HL-60 (cell line): ENCODE results near the gene MTCH1.
A peak's percentile ranks its signal among the peaks of the same experiment; 100 is the strongest.

Experiments
- DNase-seq, 2 experiments: peaks; one replicate each; pipeline ENCODE4 v3.0.0-alpha.2; 2010 to 2020; ENCODE audit warnings: low read depth in 1 of 2, low spot score in 1 of 2
- H3K27ac ChIP-seq: fragments of 250-450 bp; sonication (Bioruptor Pico); replicated peaks from 2 replicates; pipeline ENCODE4 v1.5.1; 2020; ENCODE audit warnings: mild to moderate bottlenecking, moderate library complexity
- H3K27me3 ChIP-seq: fragments of 250-450 bp; sonication (Bioruptor Pico); 2 replicates; pipeline ENCODE4 v1.5.1; 2021; ENCODE audit warnings: mild to moderate bottlenecking, moderate library complexity; ENCODE audit not compliant: insufficient read depth, poor library complexity, severe bottlenecking
- H3K4me3 ChIP-seq: replicated peaks from 2 replicates; pipeline ENCODE4 v1.5.1; 2011; ENCODE audit warnings: mild to moderate bottlenecking, control low read depth, low read length; ENCODE audit not compliant: insufficient read depth
- GABPA ChIP-seq: IDR thresholded peaks from 2 replicates; pipeline ENCODE4 v1.6.1; 2012; ENCODE audit warnings: low read depth
- POLR2AphosphoS5 ChIP-seq: IDR thresholded peaks from 2 replicates; pipeline ENCODE4 v1.6.1; 2012; ENCODE audit warnings: low read depth
- SPI1 ChIP-seq: IDR thresholded peaks from 2 replicates; pipeline ENCODE4 v1.6.1; 2012; ENCODE audit warnings: low read depth, mild to moderate bottlenecking, borderline replicate concordance
- TF ChIP-seq, protein P1 (sequence below): IDR thresholded peaks from one replicate; pipeline ENCODE4 v1.5.1; 2011; ENCODE audit warnings: low read length, control low read depth, inconsistent platforms; ENCODE audit not compliant: insufficient read depth
- TF ChIP-seq, protein P2 (sequence below): IDR thresholded peaks from 2 replicates; pipeline ENCODE4 v1.6.1; 2012; ENCODE audit warnings: low read depth; ENCODE audit not compliant: insufficient replicate concordance

MTCH1 gene

DNA sequence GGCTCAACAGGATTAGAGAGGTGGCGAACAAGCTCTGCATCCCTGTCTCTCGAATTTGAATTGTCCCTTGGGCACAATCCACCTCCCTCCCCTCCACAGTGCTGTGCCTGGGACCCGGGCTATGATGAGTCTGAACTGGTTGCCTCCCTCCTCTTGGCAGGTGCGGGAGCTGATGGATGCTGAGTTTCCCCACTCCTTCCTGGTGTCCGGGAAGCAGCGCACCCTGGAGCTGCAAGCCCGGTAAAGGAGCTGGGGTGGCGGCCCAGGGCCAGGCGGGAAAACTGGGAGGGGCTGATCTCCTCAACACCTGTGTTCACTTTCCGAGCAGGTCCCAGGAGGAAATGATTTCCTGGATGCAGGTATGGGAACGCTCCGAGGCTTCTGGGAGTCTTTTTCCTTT, 34.4 kb upstream of the MTCH1 start:
- TF ChIP-seq, protein P1, sequence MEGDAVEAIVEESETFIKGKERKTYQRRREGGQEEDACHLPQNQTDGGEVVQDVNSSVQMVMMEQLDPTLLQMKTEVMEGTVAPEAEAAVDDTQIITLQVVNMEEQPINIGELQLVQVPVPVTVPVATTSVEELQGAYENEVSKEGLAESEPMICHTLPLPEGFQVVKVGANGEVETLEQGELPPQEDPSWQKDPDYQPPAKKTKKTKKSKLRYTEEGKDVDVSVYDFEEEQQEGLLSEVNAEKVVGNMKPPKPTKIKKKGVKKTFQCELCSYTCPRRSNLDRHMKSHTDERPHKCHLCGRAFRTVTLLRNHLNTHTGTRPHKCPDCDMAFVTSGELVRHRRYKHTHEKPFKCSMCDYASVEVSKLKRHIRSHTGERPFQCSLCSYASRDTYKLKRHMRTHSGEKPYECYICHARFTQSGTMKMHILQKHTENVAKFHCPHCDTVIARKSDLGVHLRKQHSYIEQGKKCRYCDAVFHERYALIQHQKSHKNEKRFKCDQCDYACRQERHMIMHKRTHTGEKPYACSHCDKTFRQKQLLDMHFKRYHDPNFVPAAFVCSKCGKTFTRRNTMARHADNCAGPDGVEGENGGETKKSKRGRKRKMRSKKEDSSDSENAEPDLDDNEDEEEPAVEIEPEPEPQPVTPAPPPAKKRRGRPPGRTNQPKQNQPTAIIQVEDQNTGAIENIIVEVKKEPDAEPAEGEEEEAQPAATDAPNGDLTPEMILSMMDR = no peak
- no peak for TF ChIP-seq POLR2AphosphoS5
- no peak for TF ChIP-seq SPI1
- TF ChIP-seq, protein P2, sequence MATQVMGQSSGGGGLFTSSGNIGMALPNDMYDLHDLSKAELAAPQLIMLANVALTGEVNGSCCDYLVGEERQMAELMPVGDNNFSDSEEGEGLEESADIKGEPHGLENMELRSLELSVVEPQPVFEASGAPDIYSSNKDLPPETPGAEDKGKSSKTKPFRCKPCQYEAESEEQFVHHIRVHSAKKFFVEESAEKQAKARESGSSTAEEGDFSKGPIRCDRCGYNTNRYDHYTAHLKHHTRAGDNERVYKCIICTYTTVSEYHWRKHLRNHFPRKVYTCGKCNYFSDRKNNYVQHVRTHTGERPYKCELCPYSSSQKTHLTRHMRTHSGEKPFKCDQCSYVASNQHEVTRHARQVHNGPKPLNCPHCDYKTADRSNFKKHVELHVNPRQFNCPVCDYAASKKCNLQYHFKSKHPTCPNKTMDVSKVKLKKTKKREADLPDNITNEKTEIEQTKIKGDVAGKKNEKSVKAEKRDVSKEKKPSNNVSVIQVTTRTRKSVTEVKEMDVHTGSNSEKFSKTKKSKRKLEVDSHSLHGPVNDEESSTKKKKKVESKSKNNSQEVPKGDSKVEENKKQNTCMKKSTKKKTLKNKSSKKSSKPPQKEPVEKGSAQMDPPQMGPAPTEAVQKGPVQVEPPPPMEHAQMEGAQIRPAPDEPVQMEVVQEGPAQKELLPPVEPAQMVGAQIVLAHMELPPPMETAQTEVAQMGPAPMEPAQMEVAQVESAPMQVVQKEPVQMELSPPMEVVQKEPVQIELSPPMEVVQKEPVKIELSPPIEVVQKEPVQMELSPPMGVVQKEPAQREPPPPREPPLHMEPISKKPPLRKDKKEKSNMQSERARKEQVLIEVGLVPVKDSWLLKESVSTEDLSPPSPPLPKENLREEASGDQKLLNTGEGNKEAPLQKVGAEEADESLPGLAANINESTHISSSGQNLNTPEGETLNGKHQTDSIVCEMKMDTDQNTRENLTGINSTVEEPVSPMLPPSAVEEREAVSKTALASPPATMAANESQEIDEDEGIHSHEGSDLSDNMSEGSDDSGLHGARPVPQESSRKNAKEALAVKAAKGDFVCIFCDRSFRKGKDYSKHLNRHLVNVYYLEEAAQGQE = no peak
- no peak for TF ChIP-seq GABPA

DNA sequence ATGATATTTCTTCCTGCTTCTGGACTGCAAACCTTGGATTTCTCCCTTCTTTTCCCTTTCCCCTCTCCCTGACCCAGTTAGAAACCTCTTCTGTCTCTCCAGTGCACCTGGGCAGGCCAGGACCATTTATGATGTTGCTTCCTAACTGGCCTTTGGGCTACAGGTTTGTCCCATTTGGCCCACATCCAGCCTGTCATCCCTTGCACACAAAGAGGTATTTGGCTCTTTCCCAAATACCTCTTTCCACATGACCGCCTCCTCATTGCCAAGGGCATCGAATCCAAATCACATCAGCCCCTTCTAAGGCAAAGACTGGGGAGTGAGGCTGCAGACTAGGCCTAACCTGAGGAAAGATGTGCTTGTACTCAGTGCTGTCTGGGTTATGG, 33.1 kb upstream of the MTCH1 start:
- H3K4me3 ChIP-seq = no peak overlapping the region
- TF ChIP-seq, protein P2 = no peak
- TF ChIP-seq SPI1 (no peak), GABPA (no peak), POLR2AphosphoS5 (no peak)
- TF ChIP-seq, protein P1 = no peak
- H3K27ac ChIP-seq = no peak overlapping the region
- H3K27me3 ChIP-seq = no peaks in the 10 kb centered on the region
- no peak for DNase-seq

More for the DNA sequence above, 34.4 kb upstream of the MTCH1 start:
- Histone ChIP-seq H3K27me3 (no peaks in the 10 kb centered on the region), H3K4me3 (no peak overlapping the region), H3K27ac (no peak overlapping the region)
- no peak for DNase-seq

- TF ChIP-seq, protein P2 = no peak
- TF ChIP-seq, protein P1 = peak; percentile 99
- TF ChIP-seq POLR2AphosphoS5 = no peak
- no peak for TF ChIP-seq GABPA
- peak; percentile 59; the same call in 1 of the 2 replicates for TF ChIP-seq SPI1
- Histone ChIP-seq H3K27ac (no peak overlapping the region), H3K27me3 (no peaks in the 10 kb centered on the region), H3K4me3 (no peak overlapping the region)
- peak in 1 of 2 experiments; percentile 92 for DNase-seq
Observed at GRCh38 chr6:37018198-37019064, 32.4 kb upstream of the MTCH1 start.
